ENCODE measurements around the gene ZNF791. TPM values are rescaled to one million over a fixed set of nuclear protein-coding genes. Genes with fewer than 3 reads are reported as not detected.

The ZNF791 gene
- polyA plus RNA-seq, 3 donors = 5.2 to 8.2 (median 5.9) TPM

DNA sequence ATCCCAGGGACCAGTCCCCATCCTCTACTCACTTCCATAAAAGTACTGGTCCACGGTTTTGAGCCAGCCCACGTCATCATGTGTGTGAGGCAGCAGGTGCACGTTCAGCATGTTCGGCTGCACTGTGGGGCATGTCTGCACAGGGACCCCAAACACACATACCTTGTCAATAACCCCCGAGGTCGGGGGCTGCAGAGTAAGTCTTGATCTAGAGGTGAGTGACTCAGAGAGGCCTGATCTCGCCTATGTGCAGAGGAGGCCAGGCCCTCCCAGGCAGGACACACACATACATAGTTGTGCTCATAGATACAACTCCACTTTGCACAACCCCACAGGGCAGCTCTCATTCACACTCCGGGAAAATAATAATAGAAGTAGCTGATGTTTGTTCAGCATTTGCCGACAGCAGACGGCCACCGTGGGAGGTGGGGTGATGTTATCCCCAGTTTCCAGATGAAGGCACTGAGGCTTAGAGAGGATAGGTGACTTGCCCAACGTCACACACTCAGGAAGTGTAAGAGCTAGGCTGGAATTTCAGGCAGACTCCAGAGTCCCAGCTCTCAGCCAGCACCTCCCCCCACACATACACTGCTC, 55.0 kb downstream of the ZNF791 start:
- Mint-ChIP-seq H3K27me3 (ENCODE audit: low read depth in 3 of 3) (peaks cover 0 to 3% (median 2%) of the 10 kb centered on the region in 3 donors), H3K36me3 (peaks cover 29 to 47% of the 10 kb centered on the region in 2 donors), H3K27ac (peak overlapping the region; percentile 94 to 98 (median 96)), H3K9me3 (no peaks in the 10 kb centered on the region), H3K4me1 (peaks cover 42% of the 10 kb centered on the region), H3K4me3 (peak overlapping the region; percentile 95 to 98)
- Histone ChIP-seq H3K79me2 (ENCODE audit: insufficient read depth, low read length) (peaks cover 74% of the 10 kb centered on the region), H3K9ac (ENCODE audit: insufficient read depth, low read length, poor library complexity, severe bottlenecking) (peak overlapping the region; percentile 95), H3K4me2 (replicated peaks; ENCODE audit: extremely low read depth, low read length, poor library complexity, severe bottlenecking) (peak overlapping the region; percentile 77), H3K27ac (ENCODE audit: low read depth in 1 of 2, low read length in 2 of 2) (peak overlapping the region; percentile 76 to 96), H3K9me3 (replicated peaks in 1 of 2; ENCODE audit: control insufficient read depth in 1 of 2, insufficient read depth in 1 of 2, low read length in 2 of 2) (no peaks in the 10 kb centered on the region), H3K27me3 (ENCODE audit: control insufficient read depth in 2 of 2, insufficient read depth in 2 of 2, low read length in 2 of 2) (no peaks in the 10 kb centered on the region), H4K20me1 (ENCODE audit: insufficient read depth, low read length) (peaks cover 46% of the 10 kb centered on the region), H3K36me3 (replicated peaks in 1 of 2; ENCODE audit: control insufficient read depth in 1 of 2, insufficient read depth in 2 of 2, low read length in 2 of 2) (peaks cover 39 to 41% of the 10 kb centered on the region in 2 donors), H2AFZ (ENCODE audit: insufficient read depth, low read depth, low read length, poor library complexity, severe bottlenecking) (no peak overlapping the region), H3K4me3 (replicated peaks in 1 of 3; ENCODE audit: low read depth in 2 of 3, low read length in 3 of 3) (peak overlapping the region; percentile 93 to 98 (median 96)), H3K4me1 (ENCODE audit: control insufficient read depth in 1 of 2, insufficient read depth in 2 of 2, low read length in 2 of 2) (peaks cover 49 to 60% of the 10 kb centered on the region in 2 donors)
- intact Hi-C loops (cut with micrococcal nuclease) = loop anchor here (2.0 to 10.0 kb wide), 5 partner anchors 15 to 501 kb away; partner anchors contain the start of genes ZNF490 (in 2 of the 2), ZNF791 (in 2 of the 2), DHPS (in 1 of the 2) and JUNB (in 1 of the 2)
- TF ChIP-seq, protein P1, sequence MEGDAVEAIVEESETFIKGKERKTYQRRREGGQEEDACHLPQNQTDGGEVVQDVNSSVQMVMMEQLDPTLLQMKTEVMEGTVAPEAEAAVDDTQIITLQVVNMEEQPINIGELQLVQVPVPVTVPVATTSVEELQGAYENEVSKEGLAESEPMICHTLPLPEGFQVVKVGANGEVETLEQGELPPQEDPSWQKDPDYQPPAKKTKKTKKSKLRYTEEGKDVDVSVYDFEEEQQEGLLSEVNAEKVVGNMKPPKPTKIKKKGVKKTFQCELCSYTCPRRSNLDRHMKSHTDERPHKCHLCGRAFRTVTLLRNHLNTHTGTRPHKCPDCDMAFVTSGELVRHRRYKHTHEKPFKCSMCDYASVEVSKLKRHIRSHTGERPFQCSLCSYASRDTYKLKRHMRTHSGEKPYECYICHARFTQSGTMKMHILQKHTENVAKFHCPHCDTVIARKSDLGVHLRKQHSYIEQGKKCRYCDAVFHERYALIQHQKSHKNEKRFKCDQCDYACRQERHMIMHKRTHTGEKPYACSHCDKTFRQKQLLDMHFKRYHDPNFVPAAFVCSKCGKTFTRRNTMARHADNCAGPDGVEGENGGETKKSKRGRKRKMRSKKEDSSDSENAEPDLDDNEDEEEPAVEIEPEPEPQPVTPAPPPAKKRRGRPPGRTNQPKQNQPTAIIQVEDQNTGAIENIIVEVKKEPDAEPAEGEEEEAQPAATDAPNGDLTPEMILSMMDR (IDR thresholded peaks at IDR 0.05) = no peak
- DNase-seq = peak; percentile 24 to 67 (median 40)
- no CpG with 5 or more reads among the region's 12 CpGs for WGBS (ENCODE audit: insufficient coverage)

DNA sequence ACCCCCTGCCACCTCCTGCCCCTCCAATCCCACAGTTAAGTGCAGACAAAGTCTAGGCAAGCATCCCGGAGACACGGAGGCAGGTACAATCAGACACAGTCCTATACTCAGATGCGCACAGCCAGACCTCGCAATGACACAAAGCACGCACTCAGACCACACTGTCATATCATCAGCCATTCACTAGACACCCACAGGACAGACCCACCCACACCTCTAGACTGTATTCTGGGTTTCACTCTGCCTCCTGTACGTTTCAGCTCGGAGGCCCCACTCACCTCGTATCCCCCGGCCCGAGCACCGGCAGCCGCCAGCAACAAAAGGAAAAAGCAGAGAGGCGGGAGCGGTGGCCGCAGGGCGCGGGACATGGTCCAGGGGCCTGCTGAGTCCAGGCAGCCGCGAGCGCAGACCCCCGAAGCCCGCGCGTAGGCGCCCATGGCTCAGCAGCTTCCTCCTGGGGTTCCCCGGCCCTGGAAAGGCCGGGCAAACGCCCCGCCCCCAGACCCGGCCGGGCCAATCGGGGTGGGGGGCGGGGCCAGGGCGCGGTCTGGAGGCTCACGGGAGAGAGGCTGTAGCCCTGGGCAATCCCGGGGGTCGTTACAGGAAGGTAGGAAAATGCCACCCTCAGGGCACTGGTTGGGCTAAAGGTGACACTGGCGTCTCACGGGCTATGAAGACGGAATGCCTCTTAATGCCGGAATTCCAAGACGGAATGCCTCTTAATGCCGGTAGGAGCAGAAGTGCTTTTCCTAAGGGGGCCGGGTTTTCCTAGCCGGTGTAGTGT, 55.7 kb downstream of the ZNF791 start, which contains the start of the genes MAN2B1 and WDR83:
Gene MAN2B1, minus strand, starts transcription at position 478 of the 784 bp plus-strand sequence. Its CDS starts 41 bp downstream, at position 437.
Gene WDR83, plus strand, starts transcription at position 543 of the 784 bp plus-strand sequence. CDS start 2,984 bp downstream, outside the sequence.
- WGBS (ENCODE audit: insufficient coverage) = under 1% methylated on average over 46 of the region's 46 CpGs
- peak within 1 kb of the TSS; percentile 85 for H2AFZ ChIP-seq (ENCODE audit: insufficient read depth, low read depth, low read length, poor library complexity, severe bottlenecking)
- Mint-ChIP-seq H3K9me3 (no peaks in the 10 kb centered on the region), H3K27ac (peak within 1 kb of the TSS; percentile 94 to 100 (median 97)), H3K4me1 (peaks cover 42% of the 10 kb centered on the region), H3K4me3 (peak within 1 kb of the TSS; percentile 95 to 98), H3K36me3 (peaks cover 22 to 40% of the 10 kb centered on the region in 2 donors), H3K27me3 (ENCODE audit: low read depth in 3 of 3) (peaks cover 0 to 3% (median 2%) of the 10 kb centered on the region in 3 donors)
- H3K9me3 ChIP-seq (replicated peaks in 1 of 2; ENCODE audit: control insufficient read depth in 1 of 2, insufficient read depth in 1 of 2, low read length in 2 of 2) = no peaks in the 10 kb centered on the region
- intact Hi-C loops (cut with micrococcal nuclease) = loop anchor here (5.0 to 10.0 kb wide), 4 partner anchors 52 to 502 kb away; partner anchors contain the start of genes ZNF490 (in 2 of the 2), ZNF791 (in 2 of the 2), JUNB (in 1 of the 2) and ZNF136 (in 1 of the 2)
- H4K20me1 ChIP-seq (ENCODE audit: insufficient read depth, low read length) = peaks cover 39% of the 10 kb centered on the region
- peak within 1 kb of the TSS; percentile 93 to 98 (median 96) for H3K4me3 ChIP-seq (replicated peaks in 1 of 3; ENCODE audit: low read depth in 2 of 3, low read length in 3 of 3)
- H3K27me3 ChIP-seq (ENCODE audit: control insufficient read depth in 2 of 2, insufficient read depth in 2 of 2, low read length in 2 of 2) = no peaks in the 10 kb centered on the region
- H3K4me1 ChIP-seq (ENCODE audit: control insufficient read depth in 1 of 2, insufficient read depth in 2 of 2, low read length in 2 of 2) = peaks cover 49 to 61% of the 10 kb centered on the region in 2 donors
- TF ChIP-seq, protein P1 (IDR thresholded peaks at IDR 0.05) = no peak
- peak within 1 kb of the TSS; percentile 95 for H3K9ac ChIP-seq (ENCODE audit: insufficient read depth, low read length, poor library complexity, severe bottlenecking)
- H3K36me3 ChIP-seq (replicated peaks in 1 of 2; ENCODE audit: control insufficient read depth in 1 of 2, insufficient read depth in 2 of 2, low read length in 2 of 2) = peaks cover 32 to 34% of the 10 kb centered on the region in 2 donors
- peak within 1 kb of the TSS; percentile 76 to 100 for H3K27ac ChIP-seq (ENCODE audit: low read depth in 1 of 2, low read length in 2 of 2)
- H3K79me2 ChIP-seq (ENCODE audit: insufficient read depth, low read length) = peaks cover 72% of the 10 kb centered on the region
- DNase-seq = peak; percentile 76 to 84 (median 78)
- peak within 1 kb of the TSS; percentile 77 for H3K4me2 ChIP-seq (replicated peaks; ENCODE audit: extremely low read depth, low read length, poor library complexity, severe bottlenecking)
